Fibroblast of lung (primary cell): ENCODE data around the gene CFAP100. TPM values are rescaled to one million over a fixed set of nuclear protein-coding genes. Genes with fewer than 3 reads are reported as not detected.

ENCODE experiments used
- DNase-seq, 2 donors: peaks; one replicate each; pipeline versions ENCODE4 v3.0.0 to v3.0.0-alpha.2; 2010; ENCODE audit warnings: low read depth in 2 of 2
- H2AFZ ChIP-seq: 2 replicates; pipeline ENCODE4 v1.5.1; 2012; ENCODE audit warnings: low read length, control low read depth, inconsistent platforms
- H3K27ac ChIP-seq: 2 replicates; pipeline ENCODE4 v1.5.1; 2011; ENCODE audit warnings: low read length, control low read depth; ENCODE audit not compliant: insufficient read depth
- H3K27me3 ChIP-seq: 2 replicates; pipeline ENCODE4 v1.5.1; 2011; ENCODE audit warnings: mild to moderate bottlenecking, low read length; ENCODE audit not compliant: control insufficient read depth, insufficient read depth
- H3K36me3 ChIP-seq: 2 replicates; pipeline ENCODE4 v1.5.1; 2011; ENCODE audit warnings: low read length; ENCODE audit not compliant: control insufficient read depth, insufficient read depth
- H3K4me1 ChIP-seq: 2 replicates; pipeline ENCODE4 v1.5.1; 2011; ENCODE audit warnings: low read length; ENCODE audit not compliant: control insufficient read depth, insufficient read depth; ENCODE audit errors: extremely low read depth
- H3K4me2 ChIP-seq: 2 replicates; pipeline ENCODE4 v1.5.1; 2011; ENCODE audit warnings: low read length, control low read depth; ENCODE audit not compliant: insufficient read depth; ENCODE audit errors: extremely low read depth
- H3K4me3 ChIP-seq, 4 experiments: fragments of 200-600 bp in 1 of 4; sonication (generic) in 1 of 4; replicated peaks in 1 of 4; 2 replicates each; pipeline ENCODE4 v1.5.1; 2011 to 2016; ENCODE audit warnings: low read length in 4 of 4, low read depth in 3 of 4, mild to moderate bottlenecking in 3 of 4, control low read depth in 2 of 4, inconsistent platforms in 1 of 4, mixed read lengths in 1 of 4; ENCODE audit not compliant: insufficient read depth in 1 of 4; ENCODE audit errors: control extremely low read depth in 1 of 4
- H3K79me2 ChIP-seq: 2 replicates; pipeline ENCODE4 v1.5.1; 2012; ENCODE audit warnings: mild to moderate bottlenecking, low read length, inconsistent platforms; ENCODE audit not compliant: control insufficient read depth, insufficient read depth
- H3K9ac ChIP-seq: 2 replicates; pipeline ENCODE4 v1.5.1; 2011; ENCODE audit warnings: mild to moderate bottlenecking, low read length, control low read depth; ENCODE audit not compliant: insufficient read depth
- H3K9me3 ChIP-seq: 2 replicates; pipeline ENCODE4 v1.5.1; 2012; ENCODE audit warnings: low read depth, low read length; ENCODE audit not compliant: control insufficient read depth, insufficient read depth
- H4K20me1 ChIP-seq: 2 replicates; pipeline ENCODE4 v1.5.1; 2011; ENCODE audit warnings: low read length; ENCODE audit not compliant: control insufficient read depth, insufficient read depth; ENCODE audit errors: extremely low read depth
- EZH2 ChIP-seq: IDR thresholded peaks from 2 replicates; pipeline ENCODE4 v1.5.1; 2012; ENCODE audit warnings: low read length, control low read depth, mild to moderate bottlenecking; ENCODE audit errors: missing control alignments
- polyA plus RNA-seq, 2 donors: library from polyadenylated mRNA; depleted of rRNA in 1 of 2; stranded (reverse) in 1 of 2; unstranded in 1 of 2; fragments of >200 nt; gene quantifications; 2 replicates each; pipeline ENCODE4 v1.2.1, GENCODE V29; 2011 to 2012; ENCODE audit warnings: missing spikeins in 1 of 2
- total RNA-seq: library from RNA; depleted of rRNA; stranded (reverse); fragments of >200 nt; gene quantifications from 2 replicates; pipeline ENCODE4 v1.2.1, GENCODE V29; 2014
- TF ChIP-seq, protein P1 (sequence below), 2 donors: IDR thresholded peaks in 1 of 2; conservative IDR thresholded peaks in 1 of 2; 1 replicate in 1 of 2; 2 replicates in 1 of 2; pipeline ENCODE4 v1.5.1; 2011 to 2012; ENCODE audit warnings: low read length in 2 of 2, control low read depth in 1 of 2, inconsistent platforms in 1 of 2, low read depth in 1 of 2, mild to moderate bottlenecking in 1 of 2

Gene CFAP100
- total and polyA plus RNA-seq, 2 donors (not counting 1 experiment from before 2014, with no cell fraction given) = not detected

DNA sequence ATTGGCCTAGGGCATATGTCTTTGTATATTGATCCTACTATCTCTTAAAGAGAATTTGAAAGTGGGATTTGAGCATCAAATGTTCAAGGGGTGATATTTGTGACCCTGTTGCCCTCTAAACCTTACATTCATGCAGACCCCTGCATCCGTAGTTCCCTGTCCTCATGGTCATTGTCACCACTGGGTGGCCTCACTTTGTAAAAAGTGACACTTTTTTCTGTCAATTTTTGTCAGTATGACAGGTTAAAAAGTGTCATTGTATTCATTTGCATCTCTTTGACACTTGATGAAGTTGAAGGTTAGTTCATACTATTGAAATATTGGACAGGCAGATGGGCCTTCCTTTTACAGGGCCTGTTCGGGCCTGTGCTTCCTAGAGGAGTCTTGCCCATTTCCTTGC, 25.2 kb upstream of the CFAP100 start:
- H3K27me3 ChIP-seq = no peaks in the 10 kb centered on the region
- H3K36me3 ChIP-seq = no peaks in the 10 kb centered on the region
- TF ChIP-seq, protein P1, sequence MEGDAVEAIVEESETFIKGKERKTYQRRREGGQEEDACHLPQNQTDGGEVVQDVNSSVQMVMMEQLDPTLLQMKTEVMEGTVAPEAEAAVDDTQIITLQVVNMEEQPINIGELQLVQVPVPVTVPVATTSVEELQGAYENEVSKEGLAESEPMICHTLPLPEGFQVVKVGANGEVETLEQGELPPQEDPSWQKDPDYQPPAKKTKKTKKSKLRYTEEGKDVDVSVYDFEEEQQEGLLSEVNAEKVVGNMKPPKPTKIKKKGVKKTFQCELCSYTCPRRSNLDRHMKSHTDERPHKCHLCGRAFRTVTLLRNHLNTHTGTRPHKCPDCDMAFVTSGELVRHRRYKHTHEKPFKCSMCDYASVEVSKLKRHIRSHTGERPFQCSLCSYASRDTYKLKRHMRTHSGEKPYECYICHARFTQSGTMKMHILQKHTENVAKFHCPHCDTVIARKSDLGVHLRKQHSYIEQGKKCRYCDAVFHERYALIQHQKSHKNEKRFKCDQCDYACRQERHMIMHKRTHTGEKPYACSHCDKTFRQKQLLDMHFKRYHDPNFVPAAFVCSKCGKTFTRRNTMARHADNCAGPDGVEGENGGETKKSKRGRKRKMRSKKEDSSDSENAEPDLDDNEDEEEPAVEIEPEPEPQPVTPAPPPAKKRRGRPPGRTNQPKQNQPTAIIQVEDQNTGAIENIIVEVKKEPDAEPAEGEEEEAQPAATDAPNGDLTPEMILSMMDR (conservative IDR thresholded peaks at IDR 0.05 in 1 of 2, IDR thresholded peaks at IDR 0.05 in 1 of 2; ENCODE audit: low read depth in 1 of 2, low read length in 2 of 2) = no peak
- no peak for TF ChIP-seq EZH2
- H3K4me1 ChIP-seq = no peaks in the 10 kb centered on the region
- H3K9ac ChIP-seq = no peak overlapping the region
- no peak overlapping the region for H3K27ac ChIP-seq
- H3K79me2 ChIP-seq = no peaks in the 10 kb centered on the region
- no peak overlapping the region for H3K4me2 ChIP-seq
- H4K20me1 ChIP-seq = no peaks in the 10 kb centered on the region
- no peak overlapping the region for H3K4me3 ChIP-seq
- H3K9me3 ChIP-seq = no peaks in the 10 kb centered on the region
- H2AFZ ChIP-seq = no peak overlapping the region
- DNase-seq = no peak

DNA sequence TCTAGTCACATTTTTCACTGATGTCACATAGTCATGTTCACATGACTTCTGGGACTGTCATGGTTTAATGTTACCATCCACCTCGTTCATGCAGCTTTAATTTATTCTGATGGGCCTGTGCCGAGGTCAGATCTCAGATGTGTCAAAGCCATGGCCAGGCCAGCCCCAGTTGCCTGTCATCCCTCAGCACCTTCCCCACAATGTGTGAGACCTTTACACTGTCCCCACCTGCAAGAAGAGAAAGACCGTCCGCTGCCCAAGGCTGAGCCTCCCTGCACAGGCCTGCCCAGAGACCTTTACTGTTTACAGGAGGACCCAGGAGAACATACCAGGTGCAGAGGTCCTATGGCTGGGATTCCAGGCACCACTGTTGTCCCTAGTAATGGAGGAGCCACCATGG, 24.7 kb upstream of the CFAP100 start:
- no peaks in the 10 kb centered on the region for H3K27me3 ChIP-seq
- no peaks in the 10 kb centered on the region for H3K79me2 ChIP-seq
- H3K4me3 ChIP-seq = no peak overlapping the region
- no peak overlapping the region for H2AFZ ChIP-seq
- H4K20me1 ChIP-seq = no peaks in the 10 kb centered on the region
- H3K4me2 ChIP-seq = no peak overlapping the region
- no peak overlapping the region for H3K9ac ChIP-seq
- H3K36me3 ChIP-seq = no peaks in the 10 kb centered on the region
- TF ChIP-seq, protein P1 (conservative IDR thresholded peaks at IDR 0.05 in 1 of 2, IDR thresholded peaks at IDR 0.05 in 1 of 2; ENCODE audit: low read depth in 1 of 2, low read length in 2 of 2) = no peak
- no peak for TF ChIP-seq EZH2
- H3K27ac ChIP-seq = no peak overlapping the region
- H3K9me3 ChIP-seq = no peaks in the 10 kb centered on the region
- DNase-seq = no peak
- H3K4me1 ChIP-seq = no peaks in the 10 kb centered on the region

DNA sequence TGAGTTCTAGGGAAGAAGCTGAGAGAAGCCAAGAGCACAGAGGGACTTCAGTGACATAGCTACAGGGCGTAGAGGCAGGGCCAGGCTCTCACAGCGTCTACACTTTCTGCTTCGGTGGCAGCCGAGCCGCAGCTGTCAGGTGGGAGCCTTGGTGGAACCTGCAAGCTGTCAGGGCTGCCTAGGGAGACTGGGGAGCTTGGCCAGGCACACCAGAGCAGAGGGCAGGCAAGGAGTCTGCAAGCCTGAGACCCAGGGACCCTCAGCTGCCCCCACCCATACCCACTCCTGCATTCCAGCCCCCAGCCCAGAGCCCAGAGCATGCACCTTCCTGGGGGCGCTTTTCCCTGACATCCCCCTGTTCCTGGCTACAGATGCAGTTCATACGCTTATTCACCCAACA, 24.1 kb upstream of the CFAP100 start:
- H3K27ac ChIP-seq = no peak overlapping the region
- H4K20me1 ChIP-seq = no peaks in the 10 kb centered on the region
- H3K36me3 ChIP-seq = no peaks in the 10 kb centered on the region
- no peaks in the 10 kb centered on the region for H3K4me1 ChIP-seq
- no peak overlapping the region for H2AFZ ChIP-seq
- TF ChIP-seq EZH2 = no peak
- TF ChIP-seq, protein P1 (conservative IDR thresholded peaks at IDR 0.05 in 1 of 2, IDR thresholded peaks at IDR 0.05 in 1 of 2; ENCODE audit: low read depth in 1 of 2, low read length in 2 of 2) = no peak
- no peaks in the 10 kb centered on the region for H3K27me3 ChIP-seq
- no peaks in the 10 kb centered on the region for H3K79me2 ChIP-seq
- no peak overlapping the region for H3K4me2 ChIP-seq
- H3K9me3 ChIP-seq = no peaks in the 10 kb centered on the region
- no peak for DNase-seq
- no peak overlapping the region for H3K4me3 ChIP-seq
- H3K9ac ChIP-seq = no peak overlapping the region
